Stimulated activated CD4-positive, alpha-beta T cell treated with anti-CD3 and anti-CD28 coated beads, Interleukin-1b, Interleukin-23, amount 100 ng/mL, for 24 hours (primary cell): ENCODE data around the gene LCNL1.

ENCODE experiments used
- DNase-seq, 4 experiments: peaks; one replicate each; pipeline ENCODE4 v3.0.0-alpha.2; 2020; ENCODE audit warnings: low read depth in 4 of 4, low spot score in 1 of 4

Gene LCNL1

DNA sequence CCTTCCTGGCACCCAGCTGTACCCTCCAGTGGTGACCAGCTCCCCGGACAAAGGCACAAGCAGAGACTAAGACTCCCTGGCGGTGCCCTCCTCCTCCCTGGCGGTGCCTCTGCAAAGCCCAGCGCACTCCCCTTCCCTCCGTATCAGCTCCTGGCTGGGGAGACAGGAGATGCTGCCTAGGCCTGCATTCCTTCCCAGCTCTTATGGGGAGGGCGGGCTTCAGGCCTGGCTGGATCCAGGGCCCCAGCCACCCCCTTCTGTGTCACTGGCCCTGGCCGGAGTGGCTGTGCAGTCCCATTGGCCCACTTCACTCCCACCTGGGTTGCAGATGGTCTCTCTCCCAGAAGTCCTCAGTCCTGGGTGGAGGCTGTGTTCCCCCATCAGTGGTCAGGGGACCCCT is 24.3 kb upstream of the LCNL1 start:
- no peak for DNase-seq

DNA sequence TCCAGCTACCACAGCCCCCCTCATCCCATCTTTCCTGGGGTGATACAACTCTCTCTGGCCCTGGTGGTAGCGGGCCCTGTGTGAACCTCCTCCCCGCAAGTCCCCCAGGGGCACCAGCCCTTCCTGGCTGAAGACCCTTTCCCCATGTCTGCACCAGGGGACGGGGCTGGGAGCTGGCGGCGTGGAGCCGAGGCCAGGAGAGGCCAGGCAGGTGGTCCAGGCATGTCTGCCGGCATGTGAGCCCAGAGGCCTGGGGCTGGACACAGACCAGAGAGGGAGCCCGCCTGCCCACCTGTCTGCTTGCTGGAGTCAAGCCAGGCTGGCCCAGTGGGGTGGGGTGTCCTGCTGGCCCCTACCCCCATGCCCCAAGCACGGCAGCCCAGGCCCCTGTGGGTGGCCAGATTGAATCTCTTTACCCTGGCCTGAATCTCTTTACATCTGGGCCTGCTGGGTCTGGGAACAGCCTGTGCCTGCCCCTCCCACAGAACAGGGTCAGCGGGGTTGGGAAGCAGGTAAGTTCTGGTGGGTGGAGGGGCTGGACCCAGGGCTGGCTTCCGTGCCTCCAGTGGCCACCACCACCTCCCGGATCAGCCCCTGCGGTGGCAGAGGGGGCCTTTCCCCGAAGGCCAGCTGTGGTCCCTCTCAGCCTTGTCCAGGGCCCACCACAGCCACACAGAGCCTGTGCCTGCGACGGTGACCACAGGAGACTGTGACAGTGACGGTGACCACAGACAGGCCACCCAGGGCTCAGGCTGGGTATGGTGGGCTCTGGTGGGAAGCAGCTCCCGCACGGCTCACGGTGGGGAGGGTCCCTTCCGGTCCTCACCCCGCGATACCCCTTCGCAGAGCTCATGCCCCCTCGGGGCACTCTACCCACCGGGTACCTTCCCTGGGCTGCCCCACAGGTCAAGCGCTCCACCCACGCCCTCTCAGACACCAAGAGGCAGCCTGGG is 23.6 kb upstream of the LCNL1 start:
- DNase-seq: no peak

DNA sequence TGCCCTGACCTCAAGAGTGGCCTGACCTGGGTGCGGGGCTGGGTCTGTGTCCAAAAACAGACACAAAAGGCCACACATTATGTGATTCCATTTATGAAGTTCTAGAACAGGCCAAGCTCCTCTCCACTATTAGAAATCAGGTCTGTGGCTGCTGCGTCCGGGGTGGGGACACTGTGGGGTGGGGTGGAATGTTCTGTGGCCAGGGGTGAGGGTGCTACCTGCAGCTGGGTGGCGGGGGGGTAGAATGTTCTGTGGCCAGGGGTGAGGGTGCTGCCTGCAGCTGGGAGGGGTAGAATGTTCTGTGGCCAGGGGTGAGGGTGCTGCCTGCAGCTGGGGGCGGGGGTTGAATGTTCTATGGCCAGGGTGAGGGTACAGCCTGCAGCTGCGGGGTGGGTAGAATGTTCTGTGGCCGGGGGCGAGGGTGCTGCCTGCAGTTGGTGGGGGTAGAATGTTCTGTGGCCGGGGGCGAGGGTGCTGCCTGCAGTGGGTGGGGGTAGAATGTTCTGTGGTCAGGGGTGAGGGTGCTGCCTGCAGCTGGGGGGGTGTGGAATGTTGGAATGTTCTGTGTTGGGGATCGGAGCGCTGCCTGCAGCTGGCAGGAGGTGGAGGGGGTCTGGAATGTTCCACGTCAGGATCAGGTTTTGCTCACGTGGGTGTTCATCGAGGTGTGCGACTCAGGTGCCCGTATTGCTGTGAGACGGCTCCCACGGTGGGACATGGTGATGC is 22.4 kb upstream of the LCNL1 start:
- DNase-seq: no peak

GRCh38 chr9:136960938-136961275 is 21.9 kb upstream of the LCNL1 start:
- DNase-seq: no peak

- no peak for DNase-seq
Observed at GRCh38 chr9:136961279-136962065, 21.3 kb upstream of the LCNL1 start.

DNA sequence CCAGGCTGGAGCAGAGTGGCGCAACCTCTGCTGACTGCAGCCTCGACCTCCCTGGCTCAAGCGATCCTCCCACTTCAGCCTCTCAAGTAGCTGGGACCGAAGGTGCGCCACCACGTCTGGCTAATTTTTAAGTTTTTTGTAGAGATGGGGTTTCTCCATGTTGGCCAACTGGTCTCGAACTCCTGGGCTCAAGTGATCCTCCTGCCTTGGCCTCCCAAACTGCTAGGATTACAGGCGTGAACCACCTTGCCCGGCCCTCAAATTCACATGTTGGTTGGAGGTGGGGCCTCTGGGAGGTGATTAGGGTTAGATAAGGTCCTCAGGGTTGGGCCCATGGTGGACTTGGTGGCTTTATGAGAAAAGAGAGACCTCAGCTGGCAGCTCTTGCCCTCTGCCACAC is 20.6 kb upstream of the LCNL1 start:
- DNase-seq: no peak

DNA sequence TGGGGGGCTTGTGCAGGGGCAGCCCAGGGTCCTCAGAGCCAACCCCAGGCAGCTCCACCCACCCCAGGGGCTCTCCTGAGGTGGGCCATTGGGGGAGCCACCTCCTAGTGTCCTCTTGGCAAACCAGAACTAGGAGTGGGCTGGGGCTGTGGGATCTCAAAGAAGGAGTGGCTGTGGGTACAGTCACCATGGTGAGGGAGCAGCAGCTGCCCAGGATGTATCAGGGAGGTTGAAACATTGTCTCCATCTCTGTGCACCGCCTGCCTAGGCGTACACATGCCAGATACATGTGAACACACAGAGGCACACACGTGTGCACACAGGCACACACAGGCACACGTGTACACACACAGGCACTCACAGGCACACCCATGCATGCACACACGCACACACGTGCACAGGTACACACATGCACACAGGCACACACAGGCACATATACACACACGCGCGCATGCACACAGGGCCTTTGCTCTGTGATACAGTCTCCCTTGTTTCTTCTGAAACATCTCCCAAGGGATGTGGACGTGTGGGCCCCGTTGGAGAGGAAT is 20.0 kb upstream of the LCNL1 start:
- no peak for DNase-seq

DNA sequence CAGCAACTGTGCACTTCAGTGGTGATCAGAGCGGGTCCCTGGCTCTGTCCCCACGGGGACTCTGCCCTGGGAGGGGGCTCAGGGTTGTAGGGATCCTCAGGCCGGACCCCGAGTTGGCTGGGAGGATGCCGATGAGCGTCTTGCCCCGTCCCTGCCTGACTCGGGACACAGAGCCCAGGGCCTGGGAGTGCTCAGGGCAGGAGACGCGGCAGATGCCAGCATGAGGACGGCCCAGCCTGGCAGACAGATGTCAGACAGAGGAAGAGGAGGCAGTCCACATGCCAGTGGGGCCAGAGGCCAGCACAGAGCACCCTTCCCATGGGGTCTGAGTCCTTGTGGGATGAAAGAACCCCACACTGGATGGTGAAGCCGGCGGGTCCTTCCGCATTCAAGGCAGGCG is 19.5 kb upstream of the LCNL1 start:
- DNase-seq: no peak

DNA sequence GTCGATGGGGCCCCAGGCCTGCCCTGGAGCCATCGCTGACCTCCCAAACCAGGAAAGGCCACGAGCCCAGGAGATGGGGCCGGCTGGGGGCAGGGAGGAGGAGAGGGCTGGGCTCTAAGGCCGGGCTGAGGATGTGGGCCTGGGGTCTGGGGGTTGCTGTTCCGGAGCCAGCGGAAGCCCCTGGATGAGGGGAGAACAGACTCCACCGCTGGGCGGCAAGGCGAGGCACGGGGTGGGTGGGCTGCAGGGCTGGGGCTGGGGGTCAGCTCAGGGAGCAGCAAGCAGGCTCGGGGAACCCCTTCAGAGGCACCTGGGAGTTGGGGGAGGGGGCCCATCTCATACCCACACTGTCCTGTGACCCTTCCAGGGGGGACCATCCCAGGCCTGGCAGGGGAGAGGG is 19.0 kb upstream of the LCNL1 start:
- no peak for DNase-seq

DNA sequence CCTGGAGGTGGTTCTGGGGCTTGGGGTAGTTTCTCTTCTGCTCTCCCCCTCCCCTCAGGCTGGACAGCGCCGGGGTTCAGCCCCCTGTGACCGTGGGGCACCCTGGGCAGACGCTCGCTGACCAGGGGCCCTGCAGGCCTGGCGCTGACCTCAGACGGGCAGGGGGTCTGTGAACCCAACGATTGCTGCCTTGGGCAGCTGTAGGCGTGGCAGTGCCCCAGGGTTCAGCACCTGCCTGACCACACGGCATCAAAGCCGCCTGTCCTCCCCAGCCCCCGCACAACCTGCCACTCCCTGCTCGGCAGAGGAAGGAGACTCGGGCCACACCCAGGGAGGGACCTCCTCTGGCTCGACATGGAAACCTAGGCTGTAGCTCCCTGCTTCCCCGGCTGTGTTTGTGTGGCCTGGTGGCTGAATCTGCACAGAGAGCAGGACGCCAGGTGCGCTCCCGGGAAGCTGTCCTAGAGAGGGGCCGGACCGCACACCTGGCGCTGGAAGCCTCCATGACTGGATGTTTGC is 18.6 kb upstream of the LCNL1 start:
- DNase-seq: no peak

- DNase-seq: no peak
Observed at GRCh38 chr9:136964833-136965422, 17.9 kb upstream of the LCNL1 start.

GRCh38 chr9:136965771-136966484 is 16.9 kb upstream of the LCNL1 start:
- no peak for DNase-seq

DNA sequence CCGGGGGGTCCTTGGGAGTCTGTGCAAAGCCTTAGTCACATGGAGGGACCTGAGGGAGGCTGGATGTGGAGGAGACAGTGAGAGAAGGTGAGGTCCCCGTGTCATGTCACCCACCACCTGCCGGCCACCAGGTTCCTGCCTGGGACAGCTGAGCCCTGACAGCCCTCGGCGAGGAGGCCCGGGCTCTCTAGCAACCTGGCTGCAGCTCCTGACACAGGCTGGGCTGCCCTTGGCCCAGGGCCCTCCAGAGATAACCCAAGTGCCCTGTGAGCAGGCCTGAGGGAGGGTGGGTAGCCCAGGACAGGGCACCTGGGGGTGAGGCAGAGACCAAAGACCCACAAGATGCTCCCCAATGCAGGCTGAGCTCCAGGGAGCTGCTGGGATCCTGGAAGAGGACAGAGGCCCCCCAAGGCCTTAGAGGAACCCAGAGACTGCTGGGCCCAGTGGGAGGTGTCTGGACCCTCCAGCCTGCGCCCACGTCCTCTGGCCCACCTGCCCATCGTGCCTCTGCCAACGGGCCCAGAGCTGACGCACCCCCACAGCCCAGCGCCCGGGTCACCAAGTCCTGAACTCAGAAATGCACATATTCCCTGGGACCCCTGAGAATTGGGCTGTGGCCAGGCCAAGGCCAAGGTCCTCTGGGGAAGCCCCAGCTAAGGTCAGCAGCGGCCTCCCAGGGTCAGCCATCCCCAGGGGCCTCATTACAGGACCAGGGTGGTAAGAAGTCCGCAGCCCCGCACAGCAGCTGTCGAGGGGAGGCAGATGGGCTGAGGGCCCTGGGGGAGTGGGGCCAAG is 14.3 kb upstream of the LCNL1 start:
- no peak for DNase-seq

DNA sequence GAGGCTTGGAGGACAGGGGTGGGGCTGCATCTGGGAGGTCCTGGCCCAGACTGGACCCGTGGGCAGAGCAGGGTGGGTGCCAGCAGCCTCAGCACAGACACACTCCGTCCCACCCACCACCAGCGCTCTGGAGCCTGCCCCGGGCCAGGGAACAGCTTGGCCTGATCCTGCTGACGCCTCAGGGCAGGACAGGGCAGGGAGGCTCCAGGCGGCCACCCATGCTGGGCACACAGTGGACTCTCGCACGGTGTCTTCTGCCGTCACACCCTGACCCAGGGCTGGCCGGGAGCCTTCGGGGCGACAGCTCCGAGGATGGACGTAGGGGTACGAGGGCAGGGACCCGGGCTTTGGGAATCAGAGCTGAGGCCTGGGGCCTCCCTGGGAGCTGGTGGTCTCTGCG is 13.6 kb upstream of the LCNL1 start:
- DNase-seq: no peak

DNA sequence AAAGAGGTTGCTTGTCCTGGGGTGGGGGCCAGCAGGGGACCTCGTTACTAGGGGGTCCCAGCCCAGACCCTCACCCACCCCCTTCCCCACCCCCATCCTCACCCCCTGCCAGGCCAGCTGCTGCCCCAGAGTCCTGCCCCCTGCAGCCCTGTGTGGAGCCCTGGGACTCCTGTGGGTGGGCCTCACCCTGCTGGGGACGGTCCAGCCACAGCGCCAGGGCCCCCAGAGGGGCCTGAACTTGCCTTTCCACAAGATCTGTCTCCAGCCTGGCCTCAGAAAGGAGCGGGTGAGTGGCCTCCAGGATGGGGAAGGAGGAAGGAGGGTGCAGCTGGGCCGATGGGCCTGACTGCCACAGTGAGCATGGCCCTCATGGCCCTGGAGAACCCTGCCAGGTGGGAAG is 13.0 kb upstream of the LCNL1 start:
- no peak for DNase-seq

DNA sequence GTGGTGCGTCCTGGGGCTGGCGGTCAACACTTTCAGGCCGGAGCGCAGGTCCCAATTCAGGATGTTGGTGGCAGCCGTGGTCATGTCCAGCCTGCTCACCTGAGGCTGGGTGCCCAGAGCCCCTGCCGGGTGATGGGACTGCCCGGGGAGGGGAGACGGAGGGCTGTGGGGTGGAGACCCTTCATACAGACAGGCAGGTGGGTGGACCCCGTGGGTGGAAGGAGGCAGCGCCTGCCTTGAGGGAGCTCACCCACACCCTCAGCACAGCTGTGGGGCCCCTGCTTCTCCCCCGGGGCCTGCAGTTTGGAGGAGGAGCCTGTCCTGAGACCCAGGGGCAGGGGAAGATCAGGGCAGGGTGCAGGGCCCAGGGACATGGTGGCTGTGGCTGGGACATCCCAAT is 12.4 kb upstream of the LCNL1 start:
- no peak for DNase-seq

DNA sequence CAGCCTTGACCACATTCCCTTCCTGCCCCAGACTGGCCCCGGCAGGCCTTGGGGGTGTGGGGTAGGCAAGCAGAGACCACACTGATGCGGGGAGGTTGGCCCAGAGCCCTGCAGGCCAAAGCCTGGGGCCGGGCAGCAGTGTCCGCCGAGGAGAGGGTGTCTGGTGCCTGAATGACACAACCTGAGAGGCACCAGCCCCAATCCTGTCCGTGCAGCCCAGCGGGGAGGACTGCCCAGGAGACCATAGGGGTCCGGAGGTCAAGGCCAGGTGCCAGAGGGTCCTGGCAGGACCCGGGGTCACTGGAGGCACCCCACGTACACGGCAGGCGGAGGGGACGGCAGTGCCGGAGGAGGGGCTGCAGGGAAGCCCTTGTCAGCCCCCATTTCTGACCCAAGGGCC is 11.0 kb upstream of the LCNL1 start:
- DNase-seq: no peak

DNA sequence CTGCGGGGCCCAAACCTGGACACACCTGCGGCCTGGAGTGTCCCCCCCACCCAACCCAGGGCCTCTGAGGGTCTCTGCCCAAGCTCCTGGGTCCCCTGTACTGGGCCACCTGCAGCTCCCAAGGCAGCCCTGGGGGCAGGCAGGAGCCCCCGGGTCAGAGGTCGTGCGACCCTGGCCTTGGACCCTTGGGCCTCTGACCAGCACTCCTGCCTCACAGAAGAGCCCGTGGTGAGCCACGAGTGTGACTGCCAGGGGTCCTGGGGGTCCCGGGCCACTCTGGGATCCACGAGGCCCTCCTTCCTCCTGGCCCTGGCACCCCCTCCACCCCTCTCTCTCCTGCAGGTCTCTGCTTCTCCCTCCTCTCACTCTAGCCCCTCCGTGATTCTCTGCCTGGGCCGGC is 10.5 kb upstream of the LCNL1 start:
- no peak for DNase-seq

GRCh38 chr9:136972743-136973142 is 10.1 kb upstream of the LCNL1 start:
- DNase-seq: no peak
